IMR-90 (cell line): ENCODE data around the gene MYL11. TPM values are rescaled to one million over a fixed set of nuclear protein-coding genes. Genes with fewer than 3 reads are reported as not detected.
A peak's percentile ranks its signal among the peaks of the same experiment; 100 is the strongest.

ENCODE experiments used
- ATAC-seq: fragments of 200-7000 bp; cut with Tn5 transposase; 2 replicates; pipeline ENCODE4 v1.9.1; 2020; ENCODE audit warnings: low read depth, mild to moderate bottlenecking, moderate library complexity
- BruUV-seq: library from RNA; stranded (reverse); fragments of 400-500 nt; replicated peaks from 2 replicates; lab custom pipeline; 2021; lab: Mats Ljungman, UMichigan
- CTCF ChIA-PET: fragments of 300-600 bp; formaldehyde crosslinking; extraction: SDS; loops from one replicate; lab custom pipeline; 2021; ENCODE audit warnings: antibody characterized with exemption; lab: Yijun Ruan, JAX
- POLR2A ChIA-PET: fragments of 300-600 bp; sonication (Branson Sonifier 250); formaldehyde crosslinking; loops from one replicate; lab custom pipeline; 2022; ENCODE audit warnings: antibody characterized with exemption; ENCODE audit not compliant: unreplicated experiment; lab: Charles Lee
- DNase-seq: peaks from one replicate; pipeline ENCODE4 v3.0.0; 2013
- H2AFZ ChIP-seq: replicated peaks from 2 replicates; pipeline ENCODE3; 2013; ENCODE audit warnings: low read length, mild to moderate bottlenecking; ENCODE audit not compliant: poor library complexity
- H2AK5ac ChIP-seq: 2 replicates; pipeline ENCODE4 v1.6.1; 2013; ENCODE audit warnings: low read depth, low read length, inconsistent platforms
- H2AK9ac ChIP-seq: replicated peaks from 2 replicates; pipeline ENCODE3; 2013; ENCODE audit warnings: mild to moderate bottlenecking, low read depth, low read length, moderate library complexity; ENCODE audit not compliant: poor library complexity
- H2BK120ac ChIP-seq: 2 replicates; pipeline ENCODE4 v1.6.1; 2013; ENCODE audit warnings: low read depth, low read length, inconsistent platforms
- H2BK15ac ChIP-seq: 3 replicates; pipeline ENCODE4 v1.6.1; 2013; ENCODE audit warnings: low read depth, low read length, inconsistent platforms
- H2BK20ac ChIP-seq: 2 replicates; pipeline ENCODE4 v1.6.1; 2013; ENCODE audit warnings: low read depth, mild to moderate bottlenecking, inconsistent platforms, low read length, moderate library complexity
- H2BK5ac ChIP-seq: 2 replicates; pipeline ENCODE4 v1.6.1; 2013; ENCODE audit warnings: mild to moderate bottlenecking, low read depth, low read length, inconsistent platforms; ENCODE audit not compliant: poor library complexity, severe bottlenecking
- H3K14ac ChIP-seq: replicated peaks from 2 replicates; pipeline ENCODE4 v1.6.1; 2013; ENCODE audit warnings: low read depth, low read length, inconsistent platforms
- H3K18ac ChIP-seq: 2 replicates; pipeline ENCODE4 v1.6.1; 2013; ENCODE audit warnings: low read depth, low read length, control low read depth
- H3K23ac ChIP-seq: 2 replicates; pipeline ENCODE4 v1.6.1; 2013; ENCODE audit warnings: low read depth, low read length, inconsistent platforms
- H3K27ac ChIP-seq: 2 replicates; pipeline ENCODE4 v1.5.1; 2013; ENCODE audit warnings: mild to moderate bottlenecking, control low read depth, low read length; ENCODE audit not compliant: insufficient read depth
- H3K27me3 ChIP-seq: 2 replicates; pipeline ENCODE4 v1.6.1; 2013; ENCODE audit warnings: low read length; ENCODE audit not compliant: control insufficient read depth, insufficient read depth
- H3K36me3 ChIP-seq: 2 replicates; pipeline ENCODE4 v1.6.1; 2013; ENCODE audit warnings: low read length, mixed read lengths; ENCODE audit not compliant: control insufficient read depth, insufficient read depth
- H3K4ac ChIP-seq: 2 replicates; pipeline ENCODE4 v1.6.1; 2013; ENCODE audit warnings: low read depth, low read length, inconsistent platforms
- H3K4me1 ChIP-seq: 2 replicates; pipeline ENCODE4 v1.6.1; 2013; ENCODE audit warnings: low read length, mixed read lengths; ENCODE audit not compliant: control insufficient read depth, insufficient read depth
- H3K4me2 ChIP-seq: 2 replicates; pipeline ENCODE4 v1.6.1; 2013; ENCODE audit warnings: low read depth, mild to moderate bottlenecking, control low read depth, low read length, moderate library complexity
- H3K4me3 ChIP-seq: 2 replicates; pipeline ENCODE4 v1.5.1; 2013; ENCODE audit warnings: low read depth, mild to moderate bottlenecking, control low read depth, low read length, moderate library complexity; ENCODE audit not compliant: insufficient read depth
- H3K56ac ChIP-seq: 2 replicates; pipeline ENCODE4 v1.6.1; 2013; ENCODE audit warnings: low read length, inconsistent platforms; ENCODE audit not compliant: insufficient read depth; ENCODE audit errors: extremely low read depth
- H3K79me1 ChIP-seq, 2 experiments: 2 replicates each; pipeline ENCODE4 v1.6.1; 2013; ENCODE audit warnings: low read length in 2 of 2, inconsistent platforms in 1 of 2, low read depth in 1 of 2
- H3K9ac ChIP-seq: 2 replicates; pipeline ENCODE4 v1.6.1; 2013; ENCODE audit warnings: low read depth, low read length, control low read depth
- H3K9me1 ChIP-seq: 2 replicates; pipeline ENCODE4 v1.6.1; 2013; ENCODE audit warnings: low read length, inconsistent platforms; ENCODE audit not compliant: insufficient read depth
- H3K9me3 ChIP-seq: 2 replicates; pipeline ENCODE4 v1.6.1; 2013; ENCODE audit warnings: low read length; ENCODE audit not compliant: control insufficient read depth, insufficient read depth
- H4K20me1 ChIP-seq: 2 replicates; pipeline ENCODE4 v1.6.1; 2013; ENCODE audit warnings: low read length, inconsistent platforms; ENCODE audit not compliant: insufficient read depth
- H4K5ac ChIP-seq: 2 replicates; pipeline ENCODE4 v1.6.1; 2013; ENCODE audit warnings: mild to moderate bottlenecking, low read depth, low read length, control low read depth
- H4K8ac ChIP-seq, 2 experiments: 2 replicates each; pipeline ENCODE4 v1.6.1; 2013; ENCODE audit warnings: low read depth in 2 of 2, low read length in 2 of 2, control low read depth in 1 of 2, inconsistent platforms in 1 of 2
- H4K91ac ChIP-seq: 2 replicates; pipeline ENCODE4 v1.6.1; 2013; ENCODE audit warnings: low read depth, low read length, inconsistent platforms; ENCODE audit not compliant: insufficient read depth
- CHD1 ChIP-seq: IDR thresholded peaks from 2 replicates; pipeline ENCODE4 v1.6.1; 2012; ENCODE audit warnings: low read depth, low read length, improper control_type of control experiment
- ELK1 ChIP-seq: fragments of 150-350 bp; IDR thresholded peaks from 2 replicates; pipeline ENCODE4 v1.6.1; 2016; ENCODE audit warnings: low read depth, mild to moderate bottlenecking, low read length, moderate library complexity, borderline replicate concordance
- RCOR1 ChIP-seq: IDR thresholded peaks from 2 replicates; pipeline ENCODE4 v1.6.1; 2012; ENCODE audit warnings: mild to moderate bottlenecking, low read length, improper control_type of control experiment; ENCODE audit not compliant: insufficient replicate concordance
- WGBS, 2 experiments: methylation state at CpG; one replicate each; pipeline versions ENCODE4 v1.1.5 to v1.1.7; 2013; ENCODE audit warnings: missing lambda C conversion rate in 2 of 2; ENCODE audit not compliant: insufficient read length in 1 of 2; ENCODE audit errors: extremely low coverage in 2 of 2; 5-methylcytosine and 5-hydroxymethylcytosine counted together
- dilution Hi-C: fragments of 300-500 bp; cut with HindIII; formaldehyde crosslinking; loops from one replicate; pipeline ENCODE4 v1.14.3; 2018; ENCODE audit warnings: low sequenced_read_pairs; ENCODE audit not compliant: unreplicated experiment
- in situ Hi-C: fragments of 300-500 bp; cut with MboI; formaldehyde crosslinking; loops from 3 replicates; pipeline ENCODE4 v1.14.3; 2019; ENCODE audit warnings: low sequenced_read_pairs, inconsistent platforms, mixed read lengths
- intact Hi-C: fragments of 100-400 bp; cut with micrococcal nuclease; formaldehyde crosslinking; loops from 2 replicates; pipeline ENCODE4 v1.10.0; 2022
- polyA plus RNA-seq, 3 experiments: library from polyadenylated mRNA; depleted of rRNA; stranded (reverse); fragments of >200 nt; gene quantifications; 2 replicates each; pipeline ENCODE4 v1.2.3, GENCODE V29; 2012; ENCODE audit warnings: low replicate concordance in 1 of 3
- total RNA-seq: library from RNA; depleted of rRNA; stranded (reverse); fragments of >200 nt; gene quantifications from 2 replicates; pipeline ENCODE4 v1.2.3, GENCODE V29; 2012

MYL11 gene
- total and polyA plus RNA-seq, 2 of the 4 experiments (the other 2 are of a cell fraction): 1.1 TPM; not detected in 1

- Histone ChIP-seq H2BK15ac (no peak overlapping the region), H3K9me1 (peaks cover 17% of the 10 kb centered on the region), H4K20me1 (peaks cover 51% of the 10 kb centered on the region), H3K14ac (peak overlapping the region; percentile 49), H3K4me2 (peak overlapping the region; percentile 99), H3K4me3 (peak overlapping the region; percentile 86), H3K27me3 (no peaks in the 10 kb centered on the region), H2AK5ac (peak overlapping the region; percentile 36; the same call in 1 of the 2 replicates), H2BK5ac (no peak overlapping the region), H3K9me3 (no peaks in the 10 kb centered on the region), H2BK120ac (no peak overlapping the region), H3K27ac (no peak overlapping the region; the same call in 1 of the 2 replicates), H3K4me1 (peaks cover 3% of the 10 kb centered on the region; the same call in 1 of the 2 replicates), H2AK9ac (peak overlapping the region; percentile 99), H3K18ac (no peak overlapping the region), H4K5ac (no peak overlapping the region), H3K9ac (peak overlapping the region; percentile 90; the same call in 1 of the 2 replicates), H2BK20ac (no peak overlapping the region), H2AFZ (no peak overlapping the region), H3K56ac (no peak overlapping the region), H3K23ac (peak overlapping the region; percentile 26; the same call in 1 of the 2 replicates), H3K4ac (peak overlapping the region; percentile 1), H4K91ac (no peak overlapping the region), H3K79me1 (peaks cover 9 to 64% of the 10 kb centered on the region in 2 experiments), H3K36me3 (peaks cover 18% of the 10 kb centered on the region), H4K8ac (no peak overlapping the region)
- dilution Hi-C loops (no loop called here), in situ Hi-C loops (no loop called here), intact Hi-C loops (loop anchor here (1.0 to 2.0 kb wide), 2 partner anchors 42 to 275 kb away; no protein-coding TSS in a partner anchor)
- ChIA-PET POLR2A (no interaction called here), CTCF (interaction anchor here (1.2 kb wide), 1 partner anchor 275 kb away, joined by 3 read pairs; no protein-coding TSS in a partner anchor)
- BruUV-seq: no TSS peak
- WGBS, 2 experiments: 100% methylated on average over 2 of the region's 10 CpGs; no CpG with 5 or more reads in 1 of the 2 experiments
- TF ChIP-seq ELK1 (no peak), CHD1 (no peak), RCOR1 (no peak)
- DNase-seq: no peak
- ATAC-seq: no peak
Observed at GRCh38 chr16:30367349-30368009, 7.1 kb upstream of the MYL11 start.
